Measurements from ENCODE around the gene CBLC.

The CBLC gene

GRCh38 chr19:44777715-44778347 lies at the start of gene CBLC:
CBLC (plus strand) TSS chr19:44777890; CDS start chr19:44777932, 42 bp downstream.
- no peak for DNase-seq

GRCh38 chr19:44728178-44728577 lies 49.5 kb upstream of the CBLC start:
- no peak for DNase-seq

- DNase-seq: no peak
Measured at GRCh38 chr19:44729516-44730033, 48.1 kb upstream of the CBLC start.

- no peak for DNase-seq
Measured at GRCh38 chr19:44731081-44731480, 46.6 kb upstream of the CBLC start.

- no peak for DNase-seq
Measured at GRCh38 chr19:44731622-44732021, 46.1 kb upstream of the CBLC start.

- DNase-seq: no peak
Measured at GRCh38 chr19:44732235-44733014, 45.3 kb upstream of the CBLC start.

- no peak for DNase-seq
Measured at GRCh38 chr19:44734357-44734756, 43.3 kb upstream of the CBLC start.

GRCh38 chr19:44735011-44735410 lies 42.7 kb upstream of the CBLC start:
- no peak for DNase-seq

- no peak for DNase-seq
Measured at GRCh38 chr19:44737238-44738071, 40.2 kb upstream of the CBLC start.

GRCh38 chr19:44738136-44738535 lies 39.6 kb upstream of the CBLC start:
- DNase-seq: no peak

GRCh38 chr19:44738603-44739558 lies 38.8 kb upstream of the CBLC start:
- no peak for DNase-seq

GRCh38 chr19:44740351-44740824 lies 37.3 kb upstream of the CBLC start:
- no peak for DNase-seq

- peak; percentile 62 for DNase-seq
Measured at GRCh38 chr19:44741258-44741731, 36.4 kb upstream of the CBLC start.

GRCh38 chr19:44741841-44742329 lies 35.8 kb upstream of the CBLC start:
- peak; percentile 100 for DNase-seq

- peak; percentile 73 for DNase-seq
Measured at GRCh38 chr19:44742330-44743061, 35.2 kb upstream of the CBLC start.

GRCh38 chr19:44744871-44745332 lies 32.8 kb upstream of the CBLC start:
- DNase-seq: peak; percentile 27

GRCh38 chr19:44745341-44745831 lies 32.3 kb upstream of the CBLC start:
- peak; percentile 89 for DNase-seq

GRCh38 chr19:44745887-44746600 lies 31.6 kb upstream of the CBLC start:
- no peak for DNase-seq

- DNase-seq: no peak
Measured at GRCh38 chr19:44746616-44746945, 31.1 kb upstream of the CBLC start.

Measured in NCI-H226 (cell line).